ENCODE data around the gene EARS2.

EARS2 gene

GRCh38 chr16:23535901-23536300, 21.2 kb downstream of the EARS2 start:
- no peak for TF ChIP-seq CTCF (IDR thresholded peaks at IDR 0.05; ENCODE audit: insufficient read depth, missing control alignments)
- FAIRE-seq, result no peak
- DNase-seq (ENCODE audit: insufficient read length, low spot score), result no peak

GRCh38 chr16:23534868-23535860, 22.0 kb downstream of the EARS2 start:
- DNase-seq (ENCODE audit: insufficient read length, low spot score), result no peak
- TF ChIP-seq CTCF (IDR thresholded peaks at IDR 0.05; ENCODE audit: insufficient read depth, missing control alignments), result no peak
- no peak for FAIRE-seq

GRCh38 chr16:23532448-23532847, 24.7 kb downstream of the EARS2 start:
- DNase-seq (ENCODE audit: insufficient read length, low spot score) (no peak), FAIRE-seq (no peak)
- TF ChIP-seq CTCF (IDR thresholded peaks at IDR 0.05; ENCODE audit: insufficient read depth, missing control alignments), result no peak

GRCh38 chr16:23530062-23530461, 27.1 kb downstream of the EARS2 start:
- DNase-seq (ENCODE audit: insufficient read length, low spot score) (no peak), FAIRE-seq (no peak)
- no peak for TF ChIP-seq CTCF (IDR thresholded peaks at IDR 0.05; ENCODE audit: insufficient read depth, missing control alignments)

- FAIRE-seq (no peak), DNase-seq (ENCODE audit: insufficient read length, low spot score) (no peak)
- TF ChIP-seq CTCF (IDR thresholded peaks at IDR 0.05; ENCODE audit: insufficient read depth, missing control alignments), result no peak
Observed at GRCh38 chr16:23528644-23529310, 28.4 kb downstream of the EARS2 start.

- TF ChIP-seq CTCF (IDR thresholded peaks at IDR 0.05; ENCODE audit: insufficient read depth, missing control alignments), result no peak
- FAIRE-seq (no peak), DNase-seq (ENCODE audit: insufficient read length, low spot score) (no peak)
Observed at GRCh38 chr16:23527961-23528643, 29.0 kb downstream of the EARS2 start.

Data from D721Med (cell line).